Activated naive CD4-positive, alpha-beta T cell treated with anti-CD3 and anti-CD28 coated beads, Interleukin-2, amount 50 U/mL, for 16 hours (primary cell): Measurements from ENCODE around the gene MROH9.
"Not testable (repeated sequence)": the region's sequence is repeated elsewhere in the genome, so short reads cannot be mapped to it uniquely, and the experiment has no call there.

Experiments used
- DNase-seq: peaks from one replicate; pipeline ENCODE4 v3.0.0-alpha.2; 2020

MROH9 gene

GRCh38 chr1:170935231-170935630, at the start of gene MROH9:
Gene MROH9, plus strand, starts transcription at chr1:170935534. Its CDS starts 10,023 bp downstream, at chr1:170945557.
- DNase-seq = no peak

- no peak for DNase-seq
Observed at GRCh38 chr1:170885551-170885950, 49.8 kb upstream of the MROH9 start.

- DNase-seq = no peak
Observed at GRCh38 chr1:170886460-170886859, 48.9 kb upstream of the MROH9 start.

- DNase-seq = no peak
Observed at GRCh38 chr1:170887726-170888125, 47.6 kb upstream of the MROH9 start.

- no peak for DNase-seq
Observed at GRCh38 chr1:170891872-170892271, 43.5 kb upstream of the MROH9 start.

GRCh38 chr1:170893655-170894297, 41.6 kb upstream of the MROH9 start:
- no peak for DNase-seq

- DNase-seq = no peak
Observed at GRCh38 chr1:170903961-170904360, 31.4 kb upstream of the MROH9 start.

- no peak for DNase-seq
Observed at GRCh38 chr1:170908942-170909341, 26.4 kb upstream of the MROH9 start.

- DNase-seq = no peak
Observed at GRCh38 chr1:170910273-170910672, 25.1 kb upstream of the MROH9 start.

- no peak for DNase-seq
Observed at GRCh38 chr1:170917373-170917772, 18.0 kb upstream of the MROH9 start.

- DNase-seq = not testable (repeated sequence)
Observed at GRCh38 chr1:170924656-170925055, 10.7 kb upstream of the MROH9 start.

- no peak for DNase-seq
Observed at GRCh38 chr1:170927955-170928840, 7.1 kb upstream of the MROH9 start.

- no peak for DNase-seq
Observed at GRCh38 chr1:170929412-170929834, 5.9 kb upstream of the MROH9 start.

GRCh38 chr1:170929835-170930554, 5.3 kb upstream of the MROH9 start:
- DNase-seq = no peak

- DNase-seq = no peak
Observed at GRCh38 chr1:170931650-170932049, 3.7 kb upstream of the MROH9 start.

- no peak for DNase-seq
Observed at GRCh38 chr1:170932236-170932635, 3.1 kb upstream of the MROH9 start.

GRCh38 chr1:170938281-170938680, 2.9 kb downstream of the MROH9 start:
- DNase-seq = no peak

GRCh38 chr1:170939476-170939875, 4.1 kb downstream of the MROH9 start:
- no peak for DNase-seq

GRCh38 chr1:170951744-170952143, 16.4 kb downstream of the MROH9 start:
- DNase-seq = not testable (repeated sequence)

- no peak for DNase-seq
Observed at GRCh38 chr1:170959385-170959784, 24.1 kb downstream of the MROH9 start.

- DNase-seq = no peak
Observed at GRCh38 chr1:170964506-170964905, 29.2 kb downstream of the MROH9 start.

- no peak for DNase-seq
Observed at GRCh38 chr1:170967042-170967910, 31.9 kb downstream of the MROH9 start.

GRCh38 chr1:170970256-170970655, 34.9 kb downstream of the MROH9 start:
- no peak for DNase-seq
